GM19328 (cell line): ENCODE results near the gene WDR7.
"Not testable (repeated sequence)": the region's sequence is repeated elsewhere in the genome, so short reads cannot be mapped to it uniquely, and the experiment has no call there.

ENCODE experiments used
- ATAC-seq: cut with Tn5 transposase; IDR thresholded peaks from one replicate; pipeline ENCODE4 v1.9.1; 2021; ENCODE audit warnings: mild to moderate bottlenecking, moderate library complexity; ENCODE audit not compliant: unreplicated experiment

WDR7 gene

GRCh38 chr18:56652802-56653201 lies 1.6 kb downstream of the WDR7 start:
- no peak for ATAC-seq

GRCh38 chr18:56654280-56654679 lies 3.1 kb downstream of the WDR7 start:
- not testable (repeated sequence) for ATAC-seq

- ATAC-seq, result no peak
Measured at GRCh38 chr18:56658261-56658660, 7.1 kb downstream of the WDR7 start.

GRCh38 chr18:56659111-56659510 lies 8.0 kb downstream of the WDR7 start:
- no peak for ATAC-seq

- no peak for ATAC-seq
Measured at GRCh38 chr18:56660655-56661054, 9.5 kb downstream of the WDR7 start.

- ATAC-seq, result no peak
Measured at GRCh38 chr18:56661360-56662062, 10.4 kb downstream of the WDR7 start.

GRCh38 chr18:56662063-56662408 lies 10.9 kb downstream of the WDR7 start:
- ATAC-seq, result no peak

- ATAC-seq, result no peak
Measured at GRCh38 chr18:56662502-56662901, 11.3 kb downstream of the WDR7 start.

- no peak for ATAC-seq
Measured at GRCh38 chr18:56662902-56663301, 11.7 kb downstream of the WDR7 start.

GRCh38 chr18:56672391-56672790 lies 21.2 kb downstream of the WDR7 start:
- no peak for ATAC-seq

GRCh38 chr18:56672981-56673380 lies 21.8 kb downstream of the WDR7 start:
- ATAC-seq, result no peak

GRCh38 chr18:56676639-56677038 lies 25.5 kb downstream of the WDR7 start:
- ATAC-seq, result no peak

GRCh38 chr18:56678836-56679565 lies 27.8 kb downstream of the WDR7 start:
- ATAC-seq, result no peak

GRCh38 chr18:56684277-56684676 lies 33.1 kb downstream of the WDR7 start:
- ATAC-seq, result no peak

GRCh38 chr18:56691530-56691929 lies 40.4 kb downstream of the WDR7 start:
- ATAC-seq, result no peak

GRCh38 chr18:56696966-56697365 lies 45.8 kb downstream of the WDR7 start:
- ATAC-seq, result no peak

GRCh38 chr18:56702946-56703345 lies 51.8 kb downstream of the WDR7 start:
- no peak for ATAC-seq

- ATAC-seq, result peak; percentile 98
Measured at GRCh38 chr18:56709463-56709862, 58.3 kb downstream of the WDR7 start.

GRCh38 chr18:56711708-56712445 lies 60.7 kb downstream of the WDR7 start:
- ATAC-seq, result no peak

- no peak for ATAC-seq
Measured at GRCh38 chr18:56712761-56713160, 61.6 kb downstream of the WDR7 start.

GRCh38 chr18:56715121-56715520 lies 64.0 kb downstream of the WDR7 start:
- ATAC-seq, result no peak

GRCh38 chr18:56716692-56717146 lies 65.6 kb downstream of the WDR7 start:
- ATAC-seq, result no peak
